Testis (tissue), 2 donors: ENCODE data around the gene CLOCK.

Source experiments
- POLR2A ChIP-seq: fragments of 450-650 bp; IDR thresholded peaks from one replicate; pipeline ENCODE4 v1.6.1; 2017; ENCODE audit warnings: antibody characterized with exemption, mild to moderate bottlenecking, moderate library complexity
- TF ChIP-seq, protein P1 (sequence below), 3 experiments: fragments of 450-650 bp in 2 of 3; fragments of 200-600 bp in 1 of 3; sonication (generic) in 1 of 3; IDR thresholded peaks; one replicate each; pipeline ENCODE4 v1.5.1; 2016 to 2019; ENCODE audit warnings: antibody characterized with exemption in 3 of 3, mild to moderate bottlenecking in 2 of 3, moderate library complexity in 1 of 3

GRCh38 chr4:55447831-55448230, 98.9 kb downstream of the CLOCK start:
- TF ChIP-seq, protein P1, sequence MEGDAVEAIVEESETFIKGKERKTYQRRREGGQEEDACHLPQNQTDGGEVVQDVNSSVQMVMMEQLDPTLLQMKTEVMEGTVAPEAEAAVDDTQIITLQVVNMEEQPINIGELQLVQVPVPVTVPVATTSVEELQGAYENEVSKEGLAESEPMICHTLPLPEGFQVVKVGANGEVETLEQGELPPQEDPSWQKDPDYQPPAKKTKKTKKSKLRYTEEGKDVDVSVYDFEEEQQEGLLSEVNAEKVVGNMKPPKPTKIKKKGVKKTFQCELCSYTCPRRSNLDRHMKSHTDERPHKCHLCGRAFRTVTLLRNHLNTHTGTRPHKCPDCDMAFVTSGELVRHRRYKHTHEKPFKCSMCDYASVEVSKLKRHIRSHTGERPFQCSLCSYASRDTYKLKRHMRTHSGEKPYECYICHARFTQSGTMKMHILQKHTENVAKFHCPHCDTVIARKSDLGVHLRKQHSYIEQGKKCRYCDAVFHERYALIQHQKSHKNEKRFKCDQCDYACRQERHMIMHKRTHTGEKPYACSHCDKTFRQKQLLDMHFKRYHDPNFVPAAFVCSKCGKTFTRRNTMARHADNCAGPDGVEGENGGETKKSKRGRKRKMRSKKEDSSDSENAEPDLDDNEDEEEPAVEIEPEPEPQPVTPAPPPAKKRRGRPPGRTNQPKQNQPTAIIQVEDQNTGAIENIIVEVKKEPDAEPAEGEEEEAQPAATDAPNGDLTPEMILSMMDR (IDR thresholded peaks at IDR 0.05): no peak
- TF ChIP-seq POLR2A: no peak
